Endothelial cell of umbilical vein (primary cell): ENCODE data around the gene SUPV3L1. TPM values are rescaled to one million over a fixed set of nuclear protein-coding genes. Genes with fewer than 3 reads are reported as not detected.

Source experiments
- BruUV-seq: library from RNA; stranded (reverse); fragments of 400-500 nt; replicated peaks from 2 replicates; lab custom pipeline; 2021; lab: Mats Ljungman, UMichigan
- CTCF ChIA-PET: fragments of 300-600, 350-600 bp; sonication (Branson Sonifier 250); formaldehyde crosslinking; loops from one replicate; lab custom pipeline; 2021; ENCODE audit warnings: antibody characterized with exemption, inconsistent platforms; lab: Charles Lee
- POLR2A ChIA-PET: fragments of 300-600, 350-600 bp; sonication (Branson Sonifier 250); formaldehyde crosslinking; loops from one replicate; lab custom pipeline; 2021; ENCODE audit warnings: antibody characterized with exemption, inconsistent platforms; lab: Charles Lee
- DNase-seq: peaks from one replicate; pipeline ENCODE4 v3.0.0-alpha.2; 2011; ENCODE audit warnings: low read depth, low spot score
- FAIRE-seq: peaks from 2 replicates; lab custom pipeline; 2011; peaks lifted over from hg19 to GRCh38; lab: Jason Lieb, UNC
- H2AFZ ChIP-seq: 2 replicates; pipeline ENCODE4 v1.6.0; 2012; ENCODE audit warnings: low read depth, low read length, control low read depth, inconsistent platforms
- H3K27ac ChIP-seq: 2 replicates; pipeline ENCODE4 v1.5.1; 2011; ENCODE audit warnings: low read depth, mild to moderate bottlenecking, control low read depth, low read length, moderate library complexity; ENCODE audit not compliant: insufficient read depth
- H3K27me3 ChIP-seq, 2 experiments: 2 replicates each; pipeline versions ENCODE4 v1.6.0 to v1.6.1; 2011; ENCODE audit warnings: low read length in 2 of 2, mixed read lengths in 1 of 2; ENCODE audit not compliant: control insufficient read depth in 2 of 2, insufficient read depth in 2 of 2
- H3K36me3 ChIP-seq, 2 experiments: 2 replicates in 1 of 2; 3 replicates in 1 of 2; pipeline ENCODE4 v1.5.1; 2011; ENCODE audit warnings: low read length in 2 of 2, mild to moderate bottlenecking in 1 of 2, moderate library complexity in 1 of 2; ENCODE audit not compliant: control insufficient read depth in 2 of 2, insufficient read depth in 2 of 2; ENCODE audit errors: extremely low read depth in 1 of 2
- H3K4me1 ChIP-seq: 3 replicates; pipeline ENCODE4 v1.5.1; 2011; ENCODE audit warnings: mild to moderate bottlenecking, low read length; ENCODE audit not compliant: control insufficient read depth, insufficient read depth; ENCODE audit errors: extremely low read depth
- H3K4me2 ChIP-seq: 2 replicates; pipeline ENCODE4 v1.6.1; 2011; ENCODE audit warnings: low read length, control low read depth, mixed read lengths; ENCODE audit not compliant: insufficient read depth
- H3K4me3 ChIP-seq, 3 experiments: fragments of 200-600 bp in 1 of 3; sonication (generic), shearing (Covaris generic) in 1 of 3; replicated peaks in 1 of 3; 2 replicates each; pipeline ENCODE4 v1.5.1; 2011 to 2016; ENCODE audit warnings: control low read depth in 3 of 3, low read length in 3 of 3, mild to moderate bottlenecking in 2 of 3, inconsistent platforms in 1 of 3, low read depth in 1 of 3, moderate library complexity in 1 of 3; ENCODE audit not compliant: insufficient read depth in 1 of 3
- H3K79me2 ChIP-seq: 2 replicates; pipeline ENCODE4 v1.6.0; 2012; ENCODE audit warnings: low read length, inconsistent platforms; ENCODE audit not compliant: control insufficient read depth, insufficient read depth
- H3K9ac ChIP-seq: replicated peaks from 2 replicates; pipeline ENCODE3; 2011; ENCODE audit warnings: low read length, control low read depth; ENCODE audit not compliant: insufficient read depth; ENCODE audit errors: extremely low read depth
- H3K9me1 ChIP-seq: replicated peaks from 3 replicates; pipeline ENCODE4 v1.6.0; 2011; ENCODE audit warnings: mild to moderate bottlenecking, low read length; ENCODE audit not compliant: control insufficient read depth, insufficient read depth; ENCODE audit errors: extremely low read depth
- H3K9me3 ChIP-seq: replicated peaks from 2 replicates; pipeline ENCODE4 v1.5.1; 2012; ENCODE audit warnings: low read length, inconsistent platforms; ENCODE audit not compliant: control insufficient read depth, insufficient read depth
- H4K20me1 ChIP-seq: replicated peaks from 2 replicates; pipeline ENCODE3; 2011; ENCODE audit warnings: mild to moderate bottlenecking, low read length; ENCODE audit not compliant: control insufficient read depth, insufficient read depth; ENCODE audit errors: extremely low read depth
- CTCF ChIP-seq, 2 donors: IDR thresholded peaks; 1 replicate in 1 of 2; 2 replicates in 1 of 2; pipeline ENCODE4 v1.5.1; 2011; ENCODE audit warnings: low read length in 2 of 2, mild to moderate bottlenecking in 2 of 2, moderate library complexity in 2 of 2, control low read depth in 1 of 2, inconsistent platforms in 1 of 2, low read depth in 1 of 2; ENCODE audit not compliant: insufficient read depth in 1 of 2; ENCODE audit errors: extremely low read depth in 1 of 2
- EZH2 ChIP-seq: IDR thresholded peaks from 2 replicates; pipeline ENCODE4 v1.6.1; 2012; ENCODE audit warnings: borderline replicate concordance, low read depth, mild to moderate bottlenecking, moderate library complexity, low read length, inconsistent platforms; ENCODE audit not compliant: severe bottlenecking
- FOS ChIP-seq: IDR thresholded peaks from 2 replicates; pipeline ENCODE4 v1.6.1; 2011; ENCODE audit warnings: mild to moderate bottlenecking, low read length, moderate library complexity, borderline replicate concordance; ENCODE audit not compliant: insufficient read depth
- GATA2 ChIP-seq: IDR thresholded peaks from 2 replicates; pipeline ENCODE4 v1.7.0; 2011; ENCODE audit warnings: low read depth, mild to moderate bottlenecking, moderate library complexity, mixed read lengths, low read length; ENCODE audit not compliant: insufficient read length, insufficient read depth
- JUN ChIP-seq: IDR thresholded peaks from 2 replicates; pipeline ENCODE4 v1.6.1; 2011; ENCODE audit warnings: borderline replicate concordance, low read depth; ENCODE audit not compliant: insufficient read length, insufficient read depth
- MAX ChIP-seq: IDR thresholded peaks from 2 replicates; pipeline ENCODE4 v1.6.1; 2011; ENCODE audit not compliant: insufficient read depth, insufficient read length
- MYC ChIP-seq: IDR thresholded peaks from one replicate; pipeline ENCODE4 v1.6.1; 2011; ENCODE audit warnings: mild to moderate bottlenecking, low read depth, low read length
- POLR2A ChIP-seq: IDR thresholded peaks from 2 replicates; pipeline ENCODE4 v1.6.1; 2012; ENCODE audit warnings: low read depth, mild to moderate bottlenecking, control low read depth, low read length
- POLR2AphosphoS5 ChIP-seq: IDR thresholded peaks from 2 replicates; pipeline ENCODE4 v1.6.1; 2012; ENCODE audit warnings: low read depth, mild to moderate bottlenecking, control low read depth, low read length, moderate library complexity; ENCODE audit not compliant: insufficient read depth
- dilution Hi-C: fragments of 300-500 bp; cut with MboI; formaldehyde crosslinking; loops from one replicate; pipeline ENCODE4 v1.15.0; 2019; ENCODE audit warnings: low sequenced_read_pairs; ENCODE audit not compliant: extremely low pct_ligation_motif_present
- intact Hi-C: fragments of 100-400 bp; cut with micrococcal nuclease; formaldehyde crosslinking; loops from one replicate; pipeline ENCODE4 v1.10.0; 2022
- polyA plus RNA-seq, 4 experiments: library from polyadenylated mRNA; depleted of rRNA in 3 of 4; stranded (reverse) in 3 of 4; unstranded in 1 of 4; fragments of >200 nt; gene quantifications; 2 replicates each; pipeline versions ENCODE4 v1.2.1 to v1.2.3, GENCODE V29; 2011 to 2012; ENCODE audit warnings: missing spikeins in 1 of 4
- total RNA-seq: library from RNA; stranded (reverse); gene quantifications from 2 replicates; pipeline ENCODE4 v1.2.3, GENCODE V29; 2021

The SUPV3L1 gene
- total and polyA plus RNA-seq, 2 donors (not counting 3 experiments of a cell fraction or from before 2014, with no cell fraction given), result 21.8 to 30.4 TPM

GRCh38 chr10:69228151-69228550 lies 48.1 kb downstream of the SUPV3L1 start:
- H3K4me2 ChIP-seq, result no peak overlapping the region
- H2AFZ ChIP-seq, result no peak overlapping the region
- DNase-seq, result no peak
- no peak overlapping the region for H3K27ac ChIP-seq
- TF ChIP-seq JUN (no peak), POLR2A (no peak), POLR2AphosphoS5 (no peak), FOS (no peak), CTCF (IDR thresholded peaks at IDR 0.05; ENCODE audit: extremely low read depth in 1 of 2, insufficient read depth in 1 of 2, low read depth in 1 of 2, low read length in 2 of 2) (no peak), MYC (no peak), EZH2 (no peak), GATA2 (no peak), MAX (no peak)
- H4K20me1 ChIP-seq, result no peaks in the 10 kb centered on the region
- H3K9me1 ChIP-seq, result no peaks in the 10 kb centered on the region
- H3K79me2 ChIP-seq, result no peaks in the 10 kb centered on the region
- dilution Hi-C loops (loop anchor here (25.0 kb wide), 1 partner anchor 159 kb away; no protein-coding TSS in a partner anchor), intact Hi-C loops (no loop called here)
- H3K36me3 ChIP-seq, result no peaks in the 10 kb centered on the region
- CTCF ChIA-PET, result interaction anchor here (1.5 kb wide), 1 partner anchor 176 kb away, joined by 3 read pairs; no protein-coding TSS in a partner anchor
- H3K9me3 ChIP-seq, result no peaks in the 10 kb centered on the region
- no peak overlapping the region for H3K4me3 ChIP-seq
- no peaks in the 10 kb centered on the region for H3K27me3 ChIP-seq
- BruUV-seq, result no TSS peak
- peaks cover 26% of the 10 kb centered on the region for H3K4me1 ChIP-seq
- POLR2A ChIA-PET, result no interaction called here
- no peak overlapping the region for H3K9ac ChIP-seq
- FAIRE-seq, result no peak
